HuH-7 (cell line): ENCODE results near the gene DBX1.
"Not testable (repeated sequence)": the region's sequence is repeated elsewhere in the genome, so short reads cannot be mapped to it uniquely, and the experiment has no call there.

Experiments
- DNase-seq: peaks from one replicate; pipeline ENCODE4 v3.0.0; 2011; ENCODE audit warnings: low spot score

Gene DBX1, protein sequence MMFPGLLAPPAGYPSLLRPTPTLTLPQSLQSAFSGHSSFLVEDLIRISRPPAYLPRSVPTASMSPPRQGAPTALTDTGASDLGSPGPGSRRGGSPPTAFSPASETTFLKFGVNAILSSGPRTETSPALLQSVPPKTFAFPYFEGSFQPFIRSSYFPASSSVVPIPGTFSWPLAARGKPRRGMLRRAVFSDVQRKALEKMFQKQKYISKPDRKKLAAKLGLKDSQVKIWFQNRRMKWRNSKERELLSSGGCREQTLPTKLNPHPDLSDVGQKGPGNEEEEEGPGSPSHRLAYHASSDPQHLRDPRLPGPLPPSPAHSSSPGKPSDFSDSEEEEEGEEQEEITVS

GRCh38 chr11:20160425-20161229 is at the start of gene DBX1:
DBX1 (minus strand) TSS chr11:20160475; CDS start chr11:20160324, 151 bp downstream.
- DNase-seq: no peak

DNA sequence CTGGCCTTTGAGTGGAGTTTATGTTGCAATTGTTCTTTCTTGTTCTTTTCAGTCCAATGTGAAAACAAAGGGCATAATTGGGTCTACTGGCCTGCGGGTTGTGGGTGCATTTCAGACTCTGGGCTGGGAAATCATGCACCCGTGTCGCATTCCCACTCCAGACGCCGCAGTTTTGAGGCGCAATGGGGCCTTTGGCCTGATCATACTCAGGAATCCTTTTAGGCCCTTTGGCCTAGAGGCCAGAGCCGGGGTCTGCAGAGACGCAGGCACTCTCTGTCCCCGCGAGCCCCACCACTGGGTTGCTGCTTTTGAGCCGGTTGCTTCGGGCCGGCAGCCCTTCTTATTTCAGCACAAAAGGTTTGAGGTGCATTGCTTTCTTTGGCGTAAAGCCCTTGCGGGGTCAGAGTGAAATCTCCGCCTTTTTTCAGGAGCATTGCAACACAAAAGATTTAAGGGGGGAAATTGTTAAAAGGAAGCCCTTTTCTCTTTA is 48.4 kb upstream of the DBX1 start:
- DNase-seq: no peak

- DNase-seq: no peak
Observed at GRCh38 chr11:20207781-20208621, 47.7 kb upstream of the DBX1 start.

GRCh38 chr11:20205807-20206206 is 45.5 kb upstream of the DBX1 start:
- no peak for DNase-seq

GRCh38 chr11:20204681-20205080 is 44.4 kb upstream of the DBX1 start:
- DNase-seq: no peak

DNA sequence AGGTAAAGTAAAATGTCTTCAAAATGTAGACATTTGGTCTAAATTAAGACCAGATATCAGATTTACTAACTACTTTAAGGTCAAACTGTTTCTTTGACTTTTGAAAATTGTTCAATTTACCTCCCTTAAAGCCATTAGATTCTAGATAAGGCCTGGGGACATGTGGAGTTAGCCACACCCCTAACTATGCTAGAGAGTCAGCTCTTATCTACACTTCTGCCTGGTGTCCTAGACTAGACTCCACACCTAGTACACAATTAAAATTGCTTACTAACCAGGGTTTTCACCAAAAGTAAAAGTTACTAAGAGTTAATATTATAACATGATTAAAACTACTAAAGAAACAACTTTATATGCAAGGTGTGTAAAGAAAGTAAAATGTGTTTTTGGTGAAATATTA is 43.6 kb upstream of the DBX1 start:
- DNase-seq: no peak

- no peak for DNase-seq
Observed at GRCh38 chr11:20201231-20201630, 41.0 kb upstream of the DBX1 start.

- not testable (repeated sequence) for DNase-seq
Observed at GRCh38 chr11:20200331-20200955, 40.2 kb upstream of the DBX1 start.

- no peak for DNase-seq
Observed at GRCh38 chr11:20197881-20198280, 37.6 kb upstream of the DBX1 start.

DNA sequence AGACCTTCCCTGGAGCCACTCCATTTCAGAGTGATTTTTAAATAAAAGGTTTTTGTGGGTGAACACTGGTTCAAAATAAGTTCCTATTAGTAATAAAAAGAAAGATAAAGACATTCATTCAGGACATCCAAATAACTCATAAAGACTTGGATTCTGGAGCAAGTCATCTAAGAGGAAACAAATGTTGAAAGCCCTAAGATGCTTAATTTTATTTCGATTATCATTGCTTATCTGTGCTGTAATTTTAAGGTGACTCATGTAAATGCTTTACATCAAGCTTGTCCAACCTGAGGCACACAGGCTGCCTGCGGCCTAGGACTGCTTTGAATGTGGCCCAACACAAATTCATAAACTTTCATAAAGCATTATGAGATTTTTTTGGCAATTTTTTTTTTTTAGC is 34.2 kb upstream of the DBX1 start:
- no peak for DNase-seq

- no peak for DNase-seq
Observed at GRCh38 chr11:20193307-20193706, 33.0 kb upstream of the DBX1 start.

DNA sequence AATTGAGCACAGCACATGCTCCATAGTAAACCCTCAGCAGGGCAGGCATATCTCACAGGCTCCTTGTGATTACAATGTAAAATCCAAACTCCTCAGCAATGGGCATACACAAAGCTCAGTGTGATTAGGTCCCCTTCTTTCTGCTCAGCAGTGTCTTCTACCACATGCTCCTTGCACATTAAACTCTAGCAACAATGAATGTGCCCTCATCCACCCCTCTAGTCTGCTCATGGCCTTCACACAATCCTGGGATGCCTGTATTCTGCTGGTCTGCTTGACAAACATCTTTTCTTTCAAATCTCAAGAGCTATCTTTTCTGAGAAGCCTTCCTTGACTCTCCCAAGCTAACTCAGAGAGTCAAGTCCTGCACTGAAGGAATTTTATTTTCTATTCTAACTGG is 32.4 kb upstream of the DBX1 start:
- no peak for DNase-seq

- DNase-seq: no peak
Observed at GRCh38 chr11:20192151-20192550, 31.9 kb upstream of the DBX1 start.

GRCh38 chr11:20178976-20179375 is 18.7 kb upstream of the DBX1 start:
- DNase-seq: no peak

- no peak for DNase-seq
Observed at GRCh38 chr11:20177136-20177535, 16.9 kb upstream of the DBX1 start.

DNA sequence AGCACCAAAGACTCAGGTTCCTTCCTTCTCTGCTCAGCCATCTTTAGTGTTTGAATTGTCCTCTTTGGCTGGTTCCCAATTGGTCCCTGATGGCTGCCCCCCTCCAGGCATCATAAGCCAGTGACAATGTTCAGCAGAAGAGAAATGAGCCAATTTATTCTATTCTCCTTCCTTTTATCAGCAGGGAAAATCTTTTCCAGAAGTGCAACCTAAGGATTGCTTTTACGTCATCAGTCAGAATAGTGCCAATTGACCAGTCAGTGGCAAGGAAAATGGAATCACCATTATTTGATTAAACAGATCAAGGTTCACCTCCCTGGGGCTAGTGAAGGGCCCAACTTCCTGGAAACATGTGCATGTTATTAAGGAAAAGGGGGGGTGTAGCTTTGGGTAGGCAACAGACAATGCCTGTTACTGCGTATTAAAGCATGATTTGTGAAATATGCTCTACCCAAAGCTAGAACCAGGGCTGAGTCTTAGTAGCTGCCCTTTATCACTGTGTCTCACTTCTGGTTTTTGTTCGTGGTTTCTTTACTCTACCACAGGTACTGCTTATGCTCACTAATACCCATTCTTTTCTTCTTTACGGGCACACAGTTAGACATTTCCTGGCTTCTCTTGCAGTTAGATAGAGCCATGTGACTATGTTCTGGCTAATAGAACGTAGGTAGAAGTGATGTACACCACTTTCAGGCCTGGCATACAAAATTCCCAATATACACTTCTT is 12.6 kb upstream of the DBX1 start:
- DNase-seq: no peak

- DNase-seq: no peak
Observed at GRCh38 chr11:20163783-20164481, 3.7 kb upstream of the DBX1 start.

DNA sequence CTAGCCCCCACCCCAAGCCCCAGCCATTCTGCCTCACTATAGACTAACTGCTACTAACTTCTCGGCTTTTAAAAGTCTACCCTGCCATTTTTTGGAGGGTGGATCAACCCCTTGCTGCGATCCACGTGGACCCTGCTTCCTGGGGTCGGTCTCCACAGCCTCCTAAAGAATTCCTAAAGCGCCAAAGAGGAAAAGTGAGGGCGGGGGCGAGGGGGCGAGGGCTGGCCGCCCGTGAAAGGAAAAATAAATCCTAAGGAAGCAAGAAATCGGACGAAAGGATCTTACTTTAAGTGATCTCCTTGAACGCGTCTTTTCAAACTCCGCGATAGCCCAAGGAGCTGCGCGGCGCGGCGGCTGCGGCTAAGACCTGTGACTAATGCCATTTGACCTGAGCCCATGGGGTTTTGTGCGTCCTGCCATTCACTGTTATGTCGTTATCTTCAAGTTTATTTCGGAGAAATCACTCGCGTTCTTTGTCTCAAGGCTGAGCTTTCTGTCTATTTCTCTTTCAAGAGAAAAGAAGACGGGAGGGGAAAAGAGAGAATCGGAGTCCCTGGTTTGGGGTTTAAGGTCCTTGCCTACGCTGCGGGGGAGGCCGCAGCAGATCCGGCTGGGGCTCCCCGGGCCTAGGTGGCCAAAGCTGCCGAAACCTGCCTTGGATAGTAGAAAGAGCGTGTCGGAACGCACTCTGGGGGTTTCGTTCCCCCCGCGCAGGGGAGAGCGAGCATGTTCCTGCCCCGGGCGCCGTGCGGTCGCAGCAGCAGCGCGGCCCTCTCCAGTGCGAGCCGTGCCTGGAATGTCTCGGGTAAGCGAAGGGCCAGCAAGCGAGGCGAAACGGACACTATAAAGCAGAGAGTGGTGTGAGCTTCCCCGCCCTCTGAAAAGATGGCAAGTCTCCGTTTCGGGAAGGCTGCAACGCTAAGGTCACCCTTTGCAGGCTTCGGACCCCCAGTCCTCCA is 2.8 kb upstream of the DBX1 start:
- DNase-seq: no peak
